HG03139 (cell line): ENCODE data around the gene VAV2.
A peak's percentile ranks its signal among the peaks of the same experiment; 100 is the strongest.

ENCODE experiments used
- ATAC-seq: cut with Tn5 transposase; IDR thresholded peaks from one replicate; pipeline ENCODE4 v1.9.1; 2021; ENCODE audit not compliant: unreplicated experiment

Gene VAV2

DNA sequence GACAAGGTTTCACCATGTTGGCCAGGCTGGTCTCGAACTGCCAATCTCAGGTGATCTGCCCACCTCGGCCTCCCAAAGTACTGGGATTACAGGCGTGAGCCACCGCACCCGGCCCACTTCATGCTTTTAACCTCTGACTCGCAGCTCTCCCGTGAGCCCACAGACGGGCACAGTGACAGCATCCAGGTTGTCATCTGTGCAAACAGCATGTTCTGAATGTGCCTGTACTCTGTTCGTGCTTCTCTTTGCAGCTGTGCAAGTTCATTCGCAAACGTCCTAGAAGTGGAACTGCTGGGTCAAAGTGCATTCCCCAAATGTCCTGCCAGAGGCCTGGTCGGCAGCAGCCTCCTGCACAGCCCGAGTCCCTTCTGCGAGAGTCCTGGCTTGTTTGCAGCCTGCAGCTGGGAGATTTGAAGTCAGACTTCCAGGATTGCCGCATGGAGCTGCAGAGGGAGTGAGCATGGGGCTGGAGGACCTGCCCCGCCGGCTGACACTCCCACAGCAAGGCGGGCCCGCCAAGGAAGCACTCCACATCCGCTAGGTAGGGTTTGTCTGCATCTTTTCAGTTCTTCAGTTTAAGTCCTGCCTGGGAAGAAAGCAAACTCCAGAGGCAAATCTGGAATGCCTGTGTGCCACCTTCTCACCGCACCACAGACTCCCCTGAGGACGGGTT lies 36.6 kb upstream of the VAV2 start:
- ATAC-seq: no peak

DNA sequence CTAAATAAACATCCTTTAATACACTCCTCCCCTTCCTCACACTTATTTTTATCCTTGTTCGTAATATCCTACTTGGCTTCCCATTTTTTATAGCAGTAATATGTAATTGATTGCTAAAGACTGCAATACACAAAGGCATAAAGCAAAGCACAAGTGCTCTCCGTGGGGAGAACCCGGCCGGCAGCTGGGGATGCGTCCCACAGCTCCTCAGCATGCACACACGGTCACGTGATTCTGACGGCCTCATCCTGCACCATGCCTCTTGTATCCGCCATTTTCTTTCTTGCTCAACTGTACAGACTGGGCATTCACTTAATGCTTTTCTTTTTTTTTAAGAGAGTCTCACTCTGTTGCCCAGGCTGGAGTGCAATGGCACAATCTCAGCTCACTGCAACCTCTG lies 36.0 kb upstream of the VAV2 start:
- ATAC-seq: no peak

DNA sequence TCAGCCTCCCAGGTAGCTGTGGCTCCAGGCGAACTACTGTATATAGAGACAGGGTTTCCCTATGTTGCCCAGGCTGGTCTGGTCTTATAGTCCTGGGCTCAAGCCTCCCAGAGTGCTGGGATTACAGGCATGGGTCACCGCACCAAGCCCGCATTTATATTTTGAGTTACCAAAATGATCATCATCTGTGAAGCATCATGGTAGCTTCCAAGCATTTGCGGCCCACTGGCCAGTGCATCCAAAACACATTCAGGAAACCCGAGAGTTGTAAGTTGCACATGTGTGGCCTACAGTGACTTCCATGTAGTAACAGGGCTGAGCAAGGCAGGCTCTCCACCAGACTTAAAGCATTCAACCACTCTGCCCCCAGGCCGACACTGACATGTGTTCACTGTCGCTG lies 35.4 kb upstream of the VAV2 start:
- no peak for ATAC-seq

DNA sequence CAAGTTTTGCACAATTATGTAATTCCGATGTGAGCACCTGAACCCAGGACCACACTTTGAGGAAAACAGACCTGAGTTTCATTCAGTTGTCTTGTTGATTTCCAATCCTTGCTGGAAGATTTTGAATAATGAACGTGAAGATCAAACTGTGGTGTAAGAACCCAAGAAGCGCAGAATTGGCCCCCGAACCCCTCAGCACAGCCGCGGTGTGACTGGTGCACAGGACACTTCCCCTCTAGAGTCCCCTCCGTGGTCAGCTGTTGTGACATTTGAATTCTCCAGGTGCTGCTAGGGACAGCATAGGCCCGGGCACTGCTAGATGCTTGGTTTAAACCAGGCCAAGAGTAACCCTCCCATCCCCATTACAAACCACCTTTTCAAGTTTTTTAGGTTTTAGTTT lies 34.9 kb upstream of the VAV2 start:
- ATAC-seq: no peak

DNA sequence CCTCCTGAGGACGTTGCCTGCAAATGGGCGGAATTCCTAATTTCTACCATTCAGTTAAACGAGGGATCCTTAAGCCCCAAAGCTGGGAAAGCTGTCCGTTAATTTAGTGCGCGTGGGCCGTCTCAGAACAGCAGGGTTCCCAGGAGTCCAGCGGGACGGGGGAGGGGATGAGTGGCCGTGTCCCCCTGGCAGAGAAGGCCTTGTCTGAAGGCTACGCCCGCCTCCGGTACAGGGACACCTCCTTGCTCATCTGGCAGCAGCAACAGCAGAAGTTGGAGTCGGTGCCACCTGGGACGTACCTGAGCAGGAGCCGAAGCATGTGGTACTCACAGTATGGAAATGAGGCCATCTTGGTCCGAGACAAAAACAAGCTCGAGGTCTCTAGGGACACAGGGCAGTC lies 34.5 kb upstream of the VAV2 start:
- no peak for ATAC-seq

DNA sequence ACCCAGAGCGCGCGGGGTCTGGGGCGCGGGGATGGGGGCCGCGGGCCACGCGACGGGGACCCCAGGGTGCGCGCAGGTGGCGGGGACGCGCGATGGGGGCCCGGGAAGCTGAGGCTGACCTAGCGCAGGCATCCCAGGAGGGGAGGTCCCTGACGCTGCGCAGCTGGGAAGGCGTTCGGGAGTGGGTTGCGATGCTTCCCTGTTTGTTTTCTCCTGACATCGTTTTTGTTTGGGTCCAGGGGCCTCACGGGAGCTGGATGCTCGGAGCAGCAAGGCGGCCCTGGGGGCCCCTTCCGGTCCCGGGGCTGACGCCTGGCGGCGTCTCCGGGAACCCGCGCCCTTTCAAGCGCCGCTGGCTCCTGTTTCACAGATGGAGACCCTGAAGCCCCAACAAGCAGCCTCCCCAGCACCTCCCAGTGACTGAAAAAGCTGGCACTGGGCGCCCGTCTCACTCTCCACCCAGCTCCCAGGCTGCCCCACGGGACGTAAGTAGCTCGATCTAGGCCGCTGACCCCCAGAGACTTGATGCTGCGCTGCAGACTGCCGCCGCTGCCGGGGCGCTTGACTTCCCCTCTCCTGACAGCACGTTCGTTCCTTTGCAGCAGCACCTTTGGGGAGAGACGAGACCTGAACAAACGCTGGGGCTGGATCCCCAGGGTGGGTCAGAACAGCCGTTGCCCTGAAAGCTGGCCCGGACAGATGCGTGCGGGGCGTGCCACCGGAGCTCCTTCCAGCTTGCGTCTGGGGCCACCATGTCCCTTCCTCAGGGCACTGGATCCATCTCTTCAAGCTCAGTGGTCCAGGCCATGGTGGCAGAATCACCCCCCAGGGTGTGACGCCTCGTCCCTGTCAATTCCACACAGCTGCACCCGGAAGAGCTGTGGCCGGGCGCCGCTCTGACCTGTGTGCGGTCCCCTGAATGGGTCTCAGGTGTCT lies 33.8 kb upstream of the VAV2 start:
- peak; percentile 20 for ATAC-seq

DNA sequence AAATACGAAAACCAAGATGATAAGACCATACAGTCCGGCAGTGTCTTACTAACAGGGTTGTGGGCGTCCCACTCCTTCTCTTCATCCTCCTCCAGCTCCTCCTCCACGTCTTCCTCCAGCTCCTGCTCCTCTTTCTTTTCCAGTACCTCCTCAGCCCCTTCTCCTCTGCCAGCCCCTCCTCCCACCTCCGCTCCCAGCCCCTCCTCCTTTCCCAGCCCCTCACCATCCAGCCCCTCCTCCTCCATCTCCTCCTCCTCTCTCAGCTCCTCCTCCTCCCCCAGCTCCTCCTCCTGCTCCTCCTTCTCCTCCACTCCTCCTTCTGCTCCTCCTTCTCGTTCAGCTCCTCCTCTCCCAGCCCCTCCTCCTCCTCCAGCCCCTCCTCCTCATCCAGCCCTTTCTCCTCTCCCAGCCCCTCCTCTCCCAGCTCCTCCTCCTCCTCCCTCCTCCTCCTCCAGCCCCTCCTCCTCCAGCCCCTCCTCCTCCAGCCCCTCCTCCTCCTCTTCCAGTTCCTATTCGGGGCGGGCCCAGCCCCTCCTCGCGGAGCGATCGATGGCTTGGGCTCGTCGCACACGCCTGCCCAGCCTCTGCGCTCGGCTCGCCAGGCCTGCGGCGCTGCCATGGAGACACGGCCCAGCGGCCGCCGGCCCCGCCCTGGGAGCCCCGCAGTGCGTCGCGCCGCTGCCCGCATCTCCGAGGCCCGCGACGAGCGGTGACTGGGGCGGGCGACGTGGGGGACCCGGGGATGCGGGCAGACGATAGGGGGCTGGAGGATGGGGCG lies 32.9 kb upstream of the VAV2 start, which contains the start of gene BRD3OS:
TSS of gene BRD3OS (plus strand) at position 654 of the 778 bp plus-strand sequence. CDS start 1,267 bp downstream, outside the sequence.
- ATAC-seq: peak; percentile 78

DNA sequence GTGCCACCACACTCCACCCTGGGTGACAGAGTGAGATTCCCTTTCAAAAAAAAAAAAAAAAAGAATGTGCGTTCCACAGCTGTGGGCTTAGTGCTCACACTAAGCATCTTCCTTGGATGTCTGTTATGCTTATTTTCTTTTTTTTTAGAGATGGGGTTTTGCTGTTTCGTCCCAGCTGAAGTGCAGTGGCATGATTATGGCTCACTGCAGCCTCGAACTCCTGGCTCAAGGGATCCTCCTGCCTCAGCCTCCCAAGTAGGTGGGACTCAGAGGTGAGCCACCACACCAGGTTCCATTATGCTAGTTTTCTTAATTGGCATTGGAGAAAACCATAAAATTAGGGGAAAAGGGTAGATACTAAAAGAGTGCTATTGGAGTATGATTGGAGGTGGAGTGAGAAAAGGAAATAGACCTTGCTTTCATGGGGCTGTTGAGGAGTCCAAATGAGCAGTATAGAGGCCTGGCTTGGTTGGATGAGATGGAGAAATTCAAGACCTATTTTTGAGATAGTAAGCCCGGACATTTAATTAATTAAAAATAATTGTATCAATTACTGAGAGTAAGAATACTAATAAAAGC lies 32.2 kb upstream of the VAV2 start:
- no peak for ATAC-seq

DNA sequence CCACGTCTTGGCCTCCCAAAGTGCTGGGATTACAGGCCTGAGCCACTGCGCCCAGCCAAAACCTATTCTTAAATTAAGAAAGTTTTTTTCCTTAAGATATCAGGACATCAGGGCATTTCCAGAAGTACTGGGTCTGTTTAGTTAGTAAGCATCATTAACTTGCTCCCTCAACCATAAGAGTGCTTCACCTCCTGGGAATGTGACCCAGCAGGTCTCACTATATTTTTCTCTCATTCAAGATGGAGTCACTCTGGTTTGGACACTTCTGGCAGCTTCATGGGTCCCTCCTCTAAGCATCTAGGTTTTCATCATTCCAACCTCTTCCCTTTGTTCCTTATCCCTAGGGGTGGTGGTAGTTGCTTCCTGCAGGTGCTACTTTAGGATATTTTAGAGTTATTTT lies 22.8 kb upstream of the VAV2 start:
- no peak for ATAC-seq

DNA sequence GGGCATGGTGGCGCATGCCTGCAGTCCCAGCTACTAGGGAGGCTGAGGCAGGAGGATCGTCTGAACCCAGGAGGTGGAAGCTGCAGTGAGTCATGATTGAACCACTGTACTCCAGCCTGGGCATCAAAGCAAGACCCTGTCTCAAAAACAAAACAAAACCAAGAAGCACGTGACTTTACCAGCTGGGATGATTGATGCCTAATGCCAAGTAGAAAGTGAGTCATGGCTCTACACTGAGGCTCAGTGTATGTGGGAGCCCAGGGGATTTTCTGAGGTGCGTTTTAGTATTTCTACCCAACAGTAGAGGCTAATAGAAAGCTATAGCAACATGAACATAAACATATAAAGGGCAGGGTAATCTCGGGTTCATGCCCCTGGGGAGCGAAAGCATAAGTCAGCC lies 19.3 kb upstream of the VAV2 start:
- no peak for ATAC-seq

DNA sequence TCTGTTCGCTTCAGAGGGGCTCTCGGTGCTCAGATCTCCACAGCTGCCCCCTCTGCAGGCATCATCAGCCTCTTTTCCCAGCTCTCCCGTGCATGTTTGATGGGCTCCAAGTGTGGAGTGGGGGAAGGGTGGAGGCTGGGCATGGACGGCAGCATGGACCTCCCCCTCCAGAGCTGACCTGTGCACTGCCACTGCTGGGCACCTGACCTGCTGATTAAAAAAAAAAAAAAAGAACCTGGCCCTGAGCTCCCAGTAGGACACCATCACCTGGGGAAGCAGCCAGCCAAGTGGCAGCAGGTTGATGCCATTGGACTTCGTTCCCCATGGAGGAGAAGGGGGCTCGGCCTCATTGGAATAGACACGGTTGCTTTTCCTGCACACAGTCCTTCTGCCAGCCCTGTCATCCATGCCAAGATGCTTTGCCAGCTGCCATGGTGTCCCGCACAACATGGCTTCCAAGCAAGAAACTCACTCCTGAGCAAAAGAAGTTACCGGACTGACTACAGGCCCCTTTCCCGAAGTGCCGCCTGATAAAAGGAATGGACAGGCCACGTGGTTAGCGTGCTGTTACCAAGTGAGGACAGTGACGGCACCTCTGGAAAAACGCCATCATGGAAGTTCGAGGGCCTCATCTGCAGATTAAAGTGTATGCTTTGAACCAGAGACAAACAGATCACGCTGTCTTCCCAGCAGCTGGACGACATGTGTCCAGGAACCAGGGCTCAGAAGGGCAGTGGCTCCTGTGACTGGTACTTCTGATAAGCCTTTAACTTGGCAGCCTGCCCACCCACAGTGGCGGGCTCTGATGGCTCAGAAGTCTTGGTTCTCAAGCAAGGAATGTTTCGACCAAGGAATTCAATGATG lies 18.4 kb upstream of the VAV2 start:
- no peak for ATAC-seq

DNA sequence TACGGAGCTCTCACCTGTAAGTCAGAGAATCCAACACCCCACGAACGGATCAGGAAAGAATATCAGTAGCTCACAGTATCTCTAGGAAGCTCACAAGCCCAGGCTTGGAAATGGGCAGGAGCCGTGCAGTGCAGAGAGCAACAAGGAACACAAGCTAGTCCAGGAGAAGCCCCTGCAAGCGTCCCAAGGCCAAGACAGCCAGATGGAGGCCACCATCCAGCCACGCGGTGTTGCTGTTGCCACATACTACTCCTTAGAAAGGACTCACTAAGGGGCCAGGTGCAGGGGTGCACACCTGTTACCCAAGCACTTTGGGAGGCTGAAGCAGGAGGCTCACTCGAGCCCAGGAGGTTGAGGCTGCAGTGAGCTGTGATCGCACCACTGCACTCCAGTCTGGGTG lies 15.4 kb upstream of the VAV2 start:
- ATAC-seq: no peak

DNA sequence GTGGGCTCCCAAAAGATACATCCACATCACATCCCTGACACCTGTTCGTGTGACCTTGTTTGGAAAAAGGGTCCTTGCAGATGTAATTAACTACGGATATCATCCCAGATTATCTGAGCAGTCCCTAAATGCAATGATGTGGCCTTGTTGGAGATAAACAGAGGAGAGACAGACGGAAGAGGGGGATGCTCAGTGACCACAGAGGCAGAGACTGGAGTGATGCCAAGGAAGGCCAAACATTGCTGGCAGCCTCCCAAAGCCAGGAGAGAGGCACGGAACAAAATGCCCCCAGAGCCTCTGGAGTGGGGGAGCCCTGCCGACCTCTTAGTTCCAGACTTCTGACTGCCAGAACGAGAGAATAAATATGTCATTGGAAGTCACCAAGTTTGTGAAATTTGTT lies 15.0 kb upstream of the VAV2 start:
- ATAC-seq: no peak

DNA sequence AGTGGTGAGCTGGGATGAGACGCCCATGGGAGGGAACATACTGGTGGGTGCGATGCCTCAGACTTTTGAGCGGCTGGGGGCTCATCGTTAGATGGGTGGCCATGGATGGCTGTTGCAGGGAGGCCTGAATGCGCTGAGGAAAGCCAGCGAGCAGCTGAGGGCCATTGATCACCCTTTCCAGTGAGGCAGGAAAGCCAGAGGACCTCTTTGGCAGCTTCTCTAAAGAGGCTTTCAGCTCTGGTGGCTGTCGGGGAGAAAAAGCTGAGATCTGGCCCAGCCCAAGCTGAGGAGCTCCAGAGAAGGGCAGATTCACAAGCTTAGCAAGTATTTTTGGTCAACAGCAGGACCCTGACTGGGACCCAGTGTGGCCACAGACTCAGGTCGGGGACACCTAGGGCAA lies 13.3 kb upstream of the VAV2 start:
- ATAC-seq: no peak

DNA sequence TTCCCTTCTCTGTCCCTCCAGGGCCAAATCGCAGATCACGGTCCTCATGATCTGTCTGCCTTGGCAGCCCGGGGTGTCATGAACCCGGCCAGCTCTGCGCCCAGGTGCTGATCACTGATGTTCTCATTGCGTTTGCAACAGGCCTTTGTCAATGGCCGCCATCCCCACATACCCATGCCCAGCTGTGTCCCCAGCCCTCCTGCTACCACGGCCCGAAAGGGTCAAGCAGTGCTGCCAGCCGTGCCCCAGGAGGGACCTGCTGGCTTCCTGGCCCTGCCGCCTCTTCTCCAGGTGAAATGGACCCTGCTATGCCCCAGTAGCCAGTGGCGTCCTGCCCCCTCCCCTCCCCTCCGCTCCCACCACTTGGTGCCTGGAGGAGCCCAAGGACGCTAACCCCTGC lies 12.8 kb upstream of the VAV2 start:
- ATAC-seq: no peak

DNA sequence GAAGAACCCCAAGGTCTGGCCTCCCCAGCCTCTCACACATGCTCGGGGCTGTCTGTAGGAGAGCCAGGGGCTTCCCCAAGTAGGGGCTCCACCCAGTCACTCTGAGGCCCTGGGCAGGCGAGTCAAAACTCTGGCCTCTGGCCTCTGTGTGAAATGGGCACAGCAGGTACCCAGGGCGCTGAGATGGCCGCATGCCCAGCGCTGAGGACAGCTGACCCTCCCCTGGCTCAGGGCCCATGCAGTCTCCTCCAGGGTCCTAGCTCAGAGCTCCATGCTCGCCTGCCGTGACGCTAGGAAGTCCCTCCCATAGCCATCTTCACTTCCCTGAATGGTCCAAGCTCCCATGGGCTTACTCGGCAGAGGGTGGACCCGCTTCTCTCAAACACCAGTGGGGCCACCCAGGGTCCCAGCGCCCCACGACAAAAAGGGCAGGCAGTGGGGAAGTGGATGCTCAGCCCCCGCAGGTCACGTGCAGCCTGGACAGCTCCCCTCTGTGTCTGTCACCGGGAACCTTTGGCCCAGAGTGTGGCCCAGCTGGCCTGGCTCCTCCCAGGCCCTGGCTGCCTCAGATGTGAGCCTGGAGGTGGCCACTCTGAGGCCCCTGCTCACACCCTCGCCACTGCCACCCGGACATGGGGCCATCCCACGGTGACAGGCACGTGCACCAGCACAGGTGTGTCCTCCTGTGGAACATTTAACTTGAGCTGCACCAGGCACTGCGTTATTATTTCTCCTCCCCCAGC lies 12.2 kb upstream of the VAV2 start:
- no peak for ATAC-seq

DNA sequence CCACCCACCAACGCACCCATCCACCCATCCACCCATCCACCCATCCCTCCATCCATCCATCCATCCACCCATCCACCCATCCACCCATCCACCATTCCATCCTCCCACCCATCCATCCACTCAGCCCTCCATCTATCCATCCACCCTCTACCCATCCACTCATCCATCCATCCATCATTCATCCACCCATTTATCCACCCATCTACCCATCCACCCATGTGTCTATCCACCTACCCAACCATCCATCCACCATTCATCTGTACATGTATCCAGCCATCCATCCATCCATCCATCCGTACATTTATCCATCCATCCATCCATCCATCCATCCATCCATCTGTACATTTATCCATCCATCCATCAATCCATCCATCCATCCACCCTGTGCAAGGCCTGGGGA lies 11.1 kb upstream of the VAV2 start:
- no peak for ATAC-seq

DNA sequence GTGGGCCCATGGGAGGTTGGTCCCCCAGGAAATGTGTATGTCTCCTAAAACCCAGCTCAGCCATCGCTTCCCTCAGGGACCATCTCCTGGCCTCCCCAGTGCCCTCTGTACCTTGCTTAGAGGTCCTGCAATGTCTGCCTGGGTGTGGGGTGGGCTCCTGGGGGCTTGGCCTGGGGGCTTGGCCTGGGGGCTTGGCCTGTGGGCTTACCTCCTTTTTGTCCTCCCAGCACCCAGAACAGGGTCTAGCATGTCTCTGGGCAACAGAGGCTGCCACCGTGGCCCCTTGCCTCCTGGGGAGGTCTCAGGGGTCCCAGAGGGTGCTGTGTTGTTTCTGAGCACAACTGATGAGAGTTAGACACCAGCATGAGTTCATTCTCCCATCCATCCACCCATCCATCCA lies 10.7 kb upstream of the VAV2 start:
- ATAC-seq: no peak

DNA sequence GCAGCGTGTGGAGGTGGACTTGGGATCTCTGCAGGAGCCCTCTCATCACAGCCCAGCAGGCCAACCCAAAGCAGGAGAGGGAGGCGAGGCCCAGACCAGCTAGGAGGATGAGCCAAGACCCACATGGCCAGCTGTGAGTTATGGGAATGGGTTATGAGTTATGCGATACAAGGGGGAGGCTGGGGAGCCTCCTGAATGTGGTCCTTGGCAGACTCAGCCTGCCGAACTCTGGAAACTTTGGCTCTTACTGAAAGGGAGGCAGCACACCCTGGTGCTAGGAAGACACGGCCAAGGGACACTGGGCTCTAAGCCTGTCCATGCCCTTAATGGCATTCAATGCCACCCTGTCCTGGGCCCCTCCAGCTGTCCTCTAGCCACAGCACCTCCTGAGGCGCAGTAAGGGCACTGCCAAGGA lies 7.7 kb upstream of the VAV2 start:
- no peak for ATAC-seq
